Measurements from ENCODE around the gene FES.

- TF ChIP-seq SP1 (IDR thresholded peaks at IDR 0.05): no peak
- TF ChIP-seq LEF1 (IDR thresholded peaks at IDR 0.05; ENCODE audit: borderline replicate concordance): no peak
- TF ChIP-seq HDGF (IDR thresholded peaks at IDR 0.05; ENCODE audit: borderline replicate concordance): no peak
- TF ChIP-seq L3MBTL2 (conservative IDR thresholded peaks at IDR 0.05): no peak
- TF ChIP-seq FOXA1 (IDR thresholded peaks at IDR 0.05): no peak
- TF ChIP-seq FOXM1 (IDR thresholded peaks at IDR 0.05; ENCODE audit: borderline replicate concordance): no peak
- no peak for TF ChIP-seq BHLHE40 (IDR thresholded peaks at IDR 0.05; ENCODE audit: borderline replicate concordance)
- no peak for TF ChIP-seq SUZ12 (IDR thresholded peaks at IDR 0.05)
- no peak for TF ChIP-seq ARNT (IDR thresholded peaks at IDR 0.05)
Measured at GRCh38 chr15:90889736-90890456, 5.6 kb downstream of the FES start.

All from HEK293T (cell line).